B cell (primary cell): Measurements from ENCODE around the gene ZBTB16. TPM values are rescaled to one million over a fixed set of nuclear protein-coding genes. Genes with fewer than 3 reads are reported as not detected.

Experiments
- ATAC-seq: fragments of 200-7000 bp; cut with Tn5 transposase; one replicate; pipeline ENCODE4 v1.10.0; 2021; ENCODE audit warnings: low read depth, mild to moderate bottlenecking, moderate number of reproducible peaks, moderate library complexity
- CTCF ChIA-PET: fragments of 350-600 bp; sonication (Branson Sonifier 250); formaldehyde crosslinking; loops from one replicate; lab custom pipeline; 2021; ENCODE audit warnings: antibody characterized with exemption, inconsistent platforms; lab: Charles Lee
- POLR2A ChIA-PET: fragments of 350-600 bp; sonication (Branson Sonifier 250); formaldehyde crosslinking; loops from one replicate; lab custom pipeline; 2021; ENCODE audit warnings: antibody characterized with exemption; lab: Charles Lee
- DNase-seq: peaks from one replicate; pipeline ENCODE4 v3.0.0; 2013
- H2AFZ ChIP-seq: 2 replicates; pipeline ENCODE4 v1.6.1; 2012; ENCODE audit warnings: mild to moderate bottlenecking, low read depth, low read length; ENCODE audit not compliant: insufficient read depth, poor library complexity, severe bottlenecking
- H3K27ac ChIP-seq, 2 donors: 1 replicate in 1 of 2; 2 replicates in 1 of 2; pipeline ENCODE4 v1.5.1; 2012 to 2013; ENCODE audit warnings: low read length in 2 of 2, mild to moderate bottlenecking in 2 of 2, moderate library complexity in 1 of 2
- H3K27me3 ChIP-seq, 4 experiments: fragments of 200-600 bp in 1 of 4; sonication (generic) in 1 of 4; replicated peaks in 1 of 4; 1 replicate in 2 of 4; 2 replicates in 2 of 4; pipeline versions ENCODE4 v1.6.1 to v1.7.0; 2013 to 2016; ENCODE audit warnings: low read length in 3 of 4, mild to moderate bottlenecking in 2 of 4, mixed read lengths in 1 of 4, moderate library complexity in 1 of 4; ENCODE audit not compliant: insufficient read depth in 4 of 4, control insufficient read depth in 3 of 4; ENCODE audit errors: control extremely low read depth in 1 of 4
- H3K36me3 ChIP-seq, 2 experiments: replicated peaks in 1 of 2; 1 replicate in 1 of 2; 2 replicates in 1 of 2; pipeline versions ENCODE4 v1.6.1 to v1.7.1; 2013; ENCODE audit warnings: low read length in 1 of 2; ENCODE audit not compliant: insufficient read depth in 2 of 2, control insufficient read depth in 1 of 2; ENCODE audit errors: control extremely low read depth in 1 of 2, extremely low read depth in 1 of 2
- H3K4me1 ChIP-seq, 2 donors: fragments of 200-600 bp in 1 of 2; sonication (generic) in 1 of 2; 1 replicate in 1 of 2; 2 replicates in 1 of 2; pipeline versions ENCODE4 v1.5.1 to v1.6.1; 2013 to 2017; ENCODE audit warnings: low read length in 2 of 2; ENCODE audit not compliant: control insufficient read depth in 2 of 2, insufficient read depth in 2 of 2
- H3K4me2 ChIP-seq: replicated peaks from 2 replicates; pipeline ENCODE3; 2012; ENCODE audit warnings: mild to moderate bottlenecking, low read depth, low read length; ENCODE audit not compliant: poor library complexity, severe bottlenecking
- H3K4me3 ChIP-seq, 5 experiments: fragments of 200-600 bp in 1 of 5; sonication (generic) in 1 of 5; 1 replicate in 3 of 5; 2 replicates in 2 of 5; pipeline versions ENCODE4 v1.5.1 to v1.7.0; 2011 to 2016; ENCODE audit warnings: low read length in 4 of 5, mild to moderate bottlenecking in 4 of 5, low read depth in 2 of 5, control low read depth in 1 of 5, moderate library complexity in 1 of 5; ENCODE audit not compliant: insufficient read depth in 1 of 5; ENCODE audit errors: control extremely low read depth in 1 of 5, extremely low read depth in 1 of 5
- H3K79me2 ChIP-seq: fragments of 200-600 bp; sonication (generic); one replicate; pipeline ENCODE4 v1.6.0; 2016; ENCODE audit warnings: low read length; ENCODE audit not compliant: control insufficient read depth, insufficient read depth
- H3K9ac ChIP-seq: fragments of 200-600 bp; sonication (generic); 2 replicates; pipeline ENCODE4 v1.6.1; 2017; ENCODE audit warnings: mild to moderate bottlenecking, low read length, moderate library complexity
- H3K9me3 ChIP-seq, 3 donors: one replicate each; pipeline versions ENCODE4 v1.6.1 to v1.7.1; 2013; ENCODE audit warnings: low read length in 2 of 3; ENCODE audit not compliant: control insufficient read depth in 2 of 3, insufficient read depth in 1 of 3; ENCODE audit errors: control extremely low read depth in 1 of 3
- H4K20me1 ChIP-seq: 2 replicates; pipeline ENCODE4 v1.6.0; 2012; ENCODE audit warnings: mild to moderate bottlenecking, low read length; ENCODE audit not compliant: insufficient read depth, control insufficient read depth, poor library complexity, severe bottlenecking
- H3K27ac Mint-ChIP-seq: one replicate; pipeline ENCODE4 v1.8.0; 2021; ENCODE audit warnings: mixed read lengths
- H3K27me3 Mint-ChIP-seq: one replicate; pipeline ENCODE4 v1.8.0; 2021; ENCODE audit warnings: mixed read lengths
- H3K4me1 Mint-ChIP-seq: one replicate; pipeline ENCODE4 v1.8.0; 2021; ENCODE audit warnings: mixed read lengths
- H3K4me3 Mint-ChIP-seq: one replicate; pipeline ENCODE4 v1.8.0; 2021; ENCODE audit warnings: mixed read lengths
- H3K9me3 Mint-ChIP-seq: one replicate; pipeline ENCODE4 v1.8.0; 2022; ENCODE audit warnings: mixed read lengths; ENCODE audit not compliant: insufficient read depth
- EZH2 ChIP-seq: IDR thresholded peaks from 2 replicates; pipeline ENCODE4 v1.6.1; 2012; ENCODE audit warnings: borderline replicate concordance, low read depth, mild to moderate bottlenecking, moderate library complexity, low read length; ENCODE audit not compliant: insufficient read depth, poor library complexity, severe bottlenecking
- WGBS: methylation state at CpG from one replicate; pipeline ENCODE4 v1.1.5; 2013; ENCODE audit warnings: missing lambda C conversion rate; ENCODE audit not compliant: insufficient coverage; 5-methylcytosine and 5-hydroxymethylcytosine counted together
- intact Hi-C: fragments of 100-400 bp; cut with micrococcal nuclease; formaldehyde crosslinking; loops from one replicate; pipeline ENCODE4 v1.10.0; 2022
- polyA plus RNA-seq: library from polyadenylated mRNA; depleted of rRNA; stranded (reverse); fragments of >200 nt; gene quantifications from 2 replicates; pipeline ENCODE4 v1.2.3, GENCODE V29; 2012
- total RNA-seq, 2 donors: library from RNA; stranded (reverse); fragments of 120-200 nt in 1 of 2; gene quantifications; 1 replicate in 1 of 2; 2 replicates in 1 of 2; pipeline versions ENCODE4 v1.2.3 to v1.2.4, GENCODE V29; 2013 to 2022
- TF ChIP-seq, protein P1 (sequence below): fragments of 200-600 bp; IDR thresholded peaks from one replicate; pipeline ENCODE4 v1.8.0; 2022; ENCODE audit warnings: antibody characterized with exemption, mild to moderate bottlenecking

ZBTB16 gene
- total and polyA plus RNA-seq, 2 donors (not counting 1 experiment from before 2014, with no cell fraction given), result 16.0 to 20.6 TPM

- CTCF ChIA-PET, result no interaction called here
- 98% methylated on average over 9 of the region's 15 CpGs for WGBS
- H3K36me3 ChIP-seq, result no peaks in the 10 kb centered on the region
- DNase-seq, result no peak
- no peaks in the 10 kb centered on the region for H3K9me3 ChIP-seq
- intact Hi-C loops, result no loop called here
- no peaks in the 10 kb centered on the region for H3K4me1 ChIP-seq
- Mint-ChIP-seq H3K4me1 (no peaks in the 10 kb centered on the region), H3K9me3 (no peaks in the 10 kb centered on the region), H3K27me3 (peaks cover 11% of the 10 kb centered on the region), H3K4me3 (no peak overlapping the region), H3K27ac (no peak overlapping the region)
- no peak overlapping the region for H2AFZ ChIP-seq
- no peak overlapping the region for H3K9ac ChIP-seq
- H3K79me2 ChIP-seq, result no peaks in the 10 kb centered on the region
- ATAC-seq, result no peak
- H3K4me2 ChIP-seq, result no peak overlapping the region
- no peak overlapping the region for H3K27ac ChIP-seq
- H3K27me3 ChIP-seq, result peaks cover 0 to 3% (median 0%) of the 10 kb centered on the region in 4 experiments
- no peaks in the 10 kb centered on the region for H4K20me1 ChIP-seq
- POLR2A ChIA-PET, result no interaction called here
- H3K4me3 ChIP-seq, result no peak overlapping the region
- TF ChIP-seq, protein P1, sequence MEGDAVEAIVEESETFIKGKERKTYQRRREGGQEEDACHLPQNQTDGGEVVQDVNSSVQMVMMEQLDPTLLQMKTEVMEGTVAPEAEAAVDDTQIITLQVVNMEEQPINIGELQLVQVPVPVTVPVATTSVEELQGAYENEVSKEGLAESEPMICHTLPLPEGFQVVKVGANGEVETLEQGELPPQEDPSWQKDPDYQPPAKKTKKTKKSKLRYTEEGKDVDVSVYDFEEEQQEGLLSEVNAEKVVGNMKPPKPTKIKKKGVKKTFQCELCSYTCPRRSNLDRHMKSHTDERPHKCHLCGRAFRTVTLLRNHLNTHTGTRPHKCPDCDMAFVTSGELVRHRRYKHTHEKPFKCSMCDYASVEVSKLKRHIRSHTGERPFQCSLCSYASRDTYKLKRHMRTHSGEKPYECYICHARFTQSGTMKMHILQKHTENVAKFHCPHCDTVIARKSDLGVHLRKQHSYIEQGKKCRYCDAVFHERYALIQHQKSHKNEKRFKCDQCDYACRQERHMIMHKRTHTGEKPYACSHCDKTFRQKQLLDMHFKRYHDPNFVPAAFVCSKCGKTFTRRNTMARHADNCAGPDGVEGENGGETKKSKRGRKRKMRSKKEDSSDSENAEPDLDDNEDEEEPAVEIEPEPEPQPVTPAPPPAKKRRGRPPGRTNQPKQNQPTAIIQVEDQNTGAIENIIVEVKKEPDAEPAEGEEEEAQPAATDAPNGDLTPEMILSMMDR, result no peak
- TF ChIP-seq EZH2, result no peak
Measured at GRCh38 chr11:114242032-114242431, 182.5 kb downstream of the ZBTB16 start.

GRCh38 chr11:114243461-114244372, 184.2 kb downstream of the ZBTB16 start:
- no peak overlapping the region for H3K9ac ChIP-seq
- no peaks in the 10 kb centered on the region for H3K4me1 Mint-ChIP-seq
- H3K4me1 ChIP-seq, result no peaks in the 10 kb centered on the region
- H3K36me3 ChIP-seq, result no peaks in the 10 kb centered on the region
- no peaks in the 10 kb centered on the region for H3K9me3 ChIP-seq
- no peaks in the 10 kb centered on the region for H4K20me1 ChIP-seq
- peaks cover 0 to 3% (median 0%) of the 10 kb centered on the region in 4 experiments for H3K27me3 ChIP-seq
- H3K4me3 Mint-ChIP-seq, result no peak overlapping the region
- 80% methylated on average over 8 of the region's 14 CpGs for WGBS
- ChIA-PET POLR2A (no interaction called here), CTCF (no interaction called here)
- H3K79me2 ChIP-seq, result no peaks in the 10 kb centered on the region
- intact Hi-C loops, result no loop called here
- no peak overlapping the region for H3K27ac Mint-ChIP-seq
- no peak overlapping the region for H3K4me3 ChIP-seq
- DNase-seq, result no peak
- no peak overlapping the region for H3K27ac ChIP-seq
- no peak for ATAC-seq
- peaks cover 9% of the 10 kb centered on the region for H3K27me3 Mint-ChIP-seq
- no peak for TF ChIP-seq EZH2
- TF ChIP-seq, protein P1, result no peak
- no peaks in the 10 kb centered on the region for H3K9me3 Mint-ChIP-seq
- no peak overlapping the region for H2AFZ ChIP-seq
- no peak overlapping the region for H3K4me2 ChIP-seq
